Dedifferentiated amniotic fluid mesenchymal stem cell (primary cell): ENCODE results near the gene SNX20.

ENCODE experiments used
- DNase-seq: peaks from one replicate; pipeline ENCODE4 v3.0.0-alpha.2; 2016; ENCODE audit errors: extremely low spot score

The SNX20 gene

DNA sequence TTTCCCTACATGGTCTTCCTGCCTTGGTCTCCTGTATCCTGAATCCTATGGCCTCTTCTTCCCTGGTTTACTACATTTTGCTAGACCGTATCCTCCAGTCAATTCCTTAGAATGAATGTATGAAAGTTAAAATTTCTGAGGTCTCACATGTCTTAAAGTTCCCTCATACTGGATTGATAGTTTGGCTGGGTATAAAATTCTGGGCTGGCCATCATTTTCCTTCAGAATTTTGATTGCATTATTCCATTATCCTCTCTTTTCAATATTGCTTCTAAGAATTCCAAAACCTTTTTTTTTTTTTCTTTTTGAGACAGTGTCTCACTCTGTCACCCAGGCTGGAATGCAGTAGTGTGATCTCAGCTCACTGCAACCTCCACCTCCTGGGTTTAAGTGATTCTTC lies 23.1 kb upstream of the SNX20 start:
- no peak for DNase-seq

DNA sequence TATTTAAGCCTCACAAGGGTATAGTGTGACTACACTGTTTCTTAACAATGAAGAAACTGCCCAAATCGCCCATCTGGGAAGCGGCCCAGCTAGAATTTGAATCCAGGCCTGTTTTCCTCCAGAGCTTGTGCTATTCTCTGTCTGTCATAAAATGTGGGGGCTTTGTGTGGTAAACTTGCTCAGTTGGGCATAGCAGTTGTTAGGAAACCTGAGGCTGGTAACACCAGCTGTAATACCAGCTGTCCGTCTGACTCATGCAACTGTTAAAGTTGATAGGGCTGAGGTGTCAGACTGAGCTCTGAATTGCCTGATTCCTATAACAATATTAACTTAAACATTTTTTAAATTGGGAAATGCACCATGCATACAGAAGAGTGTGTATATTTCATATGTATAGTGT lies 21.6 kb upstream of the SNX20 start:
- DNase-seq, result no peak

DNA sequence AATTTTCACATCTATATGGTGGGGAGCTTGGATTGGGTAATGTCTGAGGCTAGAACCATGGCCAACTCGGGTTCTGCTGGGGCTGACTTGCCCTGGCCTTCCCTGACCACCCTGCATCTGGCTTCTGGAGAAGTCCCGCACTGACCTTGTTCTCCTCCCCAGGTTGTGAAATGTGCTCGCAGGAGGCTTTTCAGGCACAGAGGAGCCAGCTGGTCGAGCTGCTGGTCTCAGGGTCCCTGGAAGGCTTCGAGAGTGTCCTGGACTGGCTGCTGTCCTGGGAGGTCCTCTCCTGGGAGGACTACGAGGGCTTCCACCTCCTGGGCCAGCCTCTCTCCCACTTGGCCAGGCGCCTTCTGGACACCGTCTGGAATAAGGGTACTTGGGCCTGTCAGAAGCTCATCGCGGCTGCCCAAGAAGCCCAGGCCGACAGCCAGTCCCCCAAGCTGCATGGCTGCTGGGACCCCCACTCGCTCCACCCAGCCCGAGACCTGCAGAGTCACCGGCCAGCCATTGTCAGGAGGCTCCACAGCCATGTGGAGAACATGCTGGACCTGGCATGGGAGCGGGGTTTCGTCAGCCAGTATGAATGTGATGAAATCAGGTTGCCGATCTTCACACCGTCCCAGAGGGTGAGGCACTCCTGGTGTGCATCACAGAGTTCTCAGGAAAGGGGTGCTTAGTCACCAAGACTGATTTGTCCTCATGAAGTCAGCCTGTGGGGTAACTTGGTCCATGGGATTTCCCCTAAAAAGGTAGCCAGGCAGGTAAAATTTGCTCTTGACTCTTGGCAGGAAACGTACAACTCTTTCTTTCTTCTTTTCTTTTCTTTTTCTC lies 18.4 kb upstream of the SNX20 start:
- DNase-seq, result no peak

GRCh38 chr16:50697881-50698767 lies 17.0 kb upstream of the SNX20 start:
- DNase-seq, result no peak

GRCh38 chr16:50697421-50697715 lies 16.3 kb upstream of the SNX20 start:
- DNase-seq, result no peak

DNA sequence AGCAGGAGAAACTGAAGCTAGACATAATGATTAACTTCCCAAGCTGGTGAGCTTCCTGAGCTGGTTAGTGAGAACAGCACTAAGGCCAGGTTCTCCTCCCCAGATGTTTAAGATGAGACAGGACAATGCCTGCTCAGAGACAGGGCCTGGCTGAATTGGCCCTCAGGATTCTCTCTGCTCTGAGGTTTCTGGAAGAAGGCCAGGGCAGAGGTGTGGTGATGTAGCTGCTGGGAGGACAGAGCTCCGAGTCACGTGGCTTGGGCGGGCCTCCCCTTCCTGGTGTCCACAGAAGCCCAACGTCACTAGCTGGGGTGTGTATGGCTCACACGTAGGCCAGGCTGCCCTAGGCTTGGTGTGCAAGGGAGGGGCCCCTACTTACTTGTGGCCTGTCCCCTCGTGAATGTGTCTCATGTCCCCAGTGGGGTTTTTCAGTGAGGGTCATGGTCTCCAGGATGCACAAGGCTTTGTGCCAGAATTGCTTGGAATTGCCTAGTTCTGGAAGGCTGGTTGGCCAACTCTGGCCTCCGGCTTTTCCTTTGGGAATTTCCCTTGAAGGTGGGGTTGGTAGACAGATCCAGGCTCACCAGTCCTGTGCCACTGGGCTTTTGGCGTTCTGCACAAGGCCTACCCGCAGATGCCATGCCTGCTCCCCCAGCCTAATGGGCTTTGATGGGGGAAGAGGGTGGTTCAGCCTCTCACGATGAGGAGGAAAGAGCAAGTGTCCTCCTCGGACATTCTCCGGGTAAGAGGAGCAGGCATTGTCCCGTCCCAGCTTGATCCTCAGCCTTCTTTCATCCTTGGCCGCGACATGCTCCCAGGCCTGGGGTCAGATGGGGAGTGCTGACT lies 15.7 kb upstream of the SNX20 start:
- no peak for DNase-seq

DNA sequence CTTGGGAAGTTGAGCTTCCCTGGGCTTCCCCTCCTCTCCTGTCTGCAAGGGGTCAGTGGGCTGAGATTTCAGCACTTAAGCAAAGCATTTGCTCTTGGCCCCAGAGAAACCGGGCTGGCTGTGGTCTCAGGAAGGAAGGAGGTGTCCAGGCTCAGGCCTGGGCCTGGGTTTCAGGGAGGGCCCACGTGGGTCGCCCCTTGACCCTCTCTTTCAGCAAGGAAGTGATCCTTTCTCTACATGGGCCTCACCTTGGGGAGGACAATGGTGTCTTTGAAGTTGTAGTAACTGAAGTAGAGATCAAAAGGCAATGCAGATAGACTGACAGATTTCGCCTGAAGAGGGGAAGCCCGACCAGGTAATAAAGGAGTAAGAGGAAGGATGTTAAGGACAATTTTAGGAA lies 15.0 kb upstream of the SNX20 start:
- no peak for DNase-seq

- no peak for DNase-seq
Measured at GRCh38 chr16:50695017-50696000, 14.2 kb upstream of the SNX20 start.

GRCh38 chr16:50694206-50694605 lies 13.1 kb upstream of the SNX20 start:
- no peak for DNase-seq

DNA sequence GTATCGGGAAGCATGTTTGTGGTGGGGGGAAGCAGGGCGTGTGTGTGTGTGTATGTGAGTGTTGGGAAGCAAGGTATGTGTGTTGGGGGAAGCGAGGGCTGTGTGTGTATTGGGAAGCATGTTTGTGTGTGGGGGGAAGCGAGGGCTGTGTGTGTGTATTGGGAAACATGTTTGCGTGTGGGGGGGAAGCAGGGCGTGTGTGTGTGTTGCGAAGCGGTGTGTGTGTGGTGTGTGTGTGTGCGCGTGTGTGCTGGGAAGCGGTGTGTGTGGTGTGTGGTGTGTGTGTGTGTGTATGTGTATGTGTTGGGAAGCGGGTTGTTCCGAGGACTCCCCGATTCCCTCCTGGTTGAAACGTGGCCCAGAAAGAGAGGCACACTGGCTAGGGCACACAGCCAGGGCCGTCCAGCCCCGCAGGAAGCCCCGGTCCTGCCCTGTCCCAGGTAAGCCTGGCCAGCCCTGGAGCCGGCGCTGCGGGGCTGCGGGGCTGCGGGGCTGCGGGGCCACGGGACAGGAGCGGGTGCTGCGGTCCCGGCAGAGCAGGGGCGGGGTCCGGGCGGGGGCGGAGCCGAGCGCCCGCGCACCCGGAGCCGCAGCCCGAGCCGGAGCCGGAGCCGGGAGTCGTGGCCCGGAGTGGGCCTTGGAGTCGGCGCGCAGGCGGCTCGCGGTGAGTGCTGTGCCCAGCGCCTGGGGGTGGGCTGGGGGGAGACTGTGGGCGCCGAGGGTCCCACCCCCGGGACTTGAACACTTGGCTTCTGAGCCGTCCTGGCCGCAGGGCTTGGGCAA lies 12.1 kb upstream of the SNX20 start, which contains the start of gene NOD2:
Gene NOD2 (plus strand): TSS at position 608 of the 783 bp plus-strand sequence. CDS start 5,890 bp downstream, outside the sequence.
- no peak for DNase-seq

DNA sequence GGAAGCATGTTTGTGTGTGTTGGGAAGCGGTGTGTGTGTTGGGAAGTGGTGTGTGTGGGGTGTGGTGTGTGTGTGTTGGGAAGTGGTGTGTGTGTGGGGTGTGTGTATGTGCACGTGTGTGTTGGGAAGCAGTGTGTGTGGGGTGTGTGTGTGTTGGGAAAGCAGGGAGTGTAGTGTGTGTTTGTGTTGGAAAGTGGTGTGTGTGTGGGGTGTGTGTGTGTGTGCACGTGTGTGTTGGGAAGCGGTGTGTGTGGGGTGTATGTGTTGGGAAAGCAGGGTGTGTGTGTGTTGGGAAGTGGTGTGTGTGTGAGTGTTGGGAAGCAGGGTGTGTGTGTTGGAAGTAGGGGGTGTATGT lies 11.5 kb upstream of the SNX20 start:
- no peak for DNase-seq

GRCh38 chr16:50690177-50690576 lies 9.1 kb upstream of the SNX20 start:
- no peak for DNase-seq

GRCh38 chr16:50688867-50689266 lies 7.8 kb upstream of the SNX20 start:
- DNase-seq, result no peak

GRCh38 chr16:50688083-50688482 lies 7.0 kb upstream of the SNX20 start:
- no peak for DNase-seq

DNA sequence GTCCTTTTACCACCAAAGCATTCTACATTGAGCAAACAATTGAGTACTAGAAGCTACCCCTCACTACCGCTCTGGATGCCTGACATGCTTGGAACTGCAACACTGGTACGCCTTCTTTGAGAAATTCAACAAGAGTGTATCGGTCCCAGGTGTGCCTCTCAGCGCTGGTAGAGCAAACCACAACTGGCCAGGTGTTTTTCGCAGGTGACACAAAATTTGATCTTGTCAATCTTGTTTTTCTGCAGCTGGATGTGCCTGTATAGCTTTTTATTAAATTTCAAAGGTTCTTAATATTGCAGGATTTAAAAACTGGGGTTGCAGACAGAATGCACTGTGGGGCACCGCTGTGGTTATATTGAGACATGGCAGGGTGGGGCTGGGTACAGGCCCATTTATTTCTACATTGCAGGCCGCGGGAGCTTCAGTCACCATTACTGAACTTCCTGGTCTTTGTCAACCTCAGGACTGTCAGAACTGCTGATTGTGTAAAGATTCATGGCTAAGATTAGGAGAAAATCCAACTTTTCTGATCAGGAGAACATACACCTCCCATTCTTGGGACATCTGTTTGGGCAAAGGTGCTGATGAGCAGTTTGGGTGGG lies 4.5 kb upstream of the SNX20 start:
- DNase-seq, result no peak

DNA sequence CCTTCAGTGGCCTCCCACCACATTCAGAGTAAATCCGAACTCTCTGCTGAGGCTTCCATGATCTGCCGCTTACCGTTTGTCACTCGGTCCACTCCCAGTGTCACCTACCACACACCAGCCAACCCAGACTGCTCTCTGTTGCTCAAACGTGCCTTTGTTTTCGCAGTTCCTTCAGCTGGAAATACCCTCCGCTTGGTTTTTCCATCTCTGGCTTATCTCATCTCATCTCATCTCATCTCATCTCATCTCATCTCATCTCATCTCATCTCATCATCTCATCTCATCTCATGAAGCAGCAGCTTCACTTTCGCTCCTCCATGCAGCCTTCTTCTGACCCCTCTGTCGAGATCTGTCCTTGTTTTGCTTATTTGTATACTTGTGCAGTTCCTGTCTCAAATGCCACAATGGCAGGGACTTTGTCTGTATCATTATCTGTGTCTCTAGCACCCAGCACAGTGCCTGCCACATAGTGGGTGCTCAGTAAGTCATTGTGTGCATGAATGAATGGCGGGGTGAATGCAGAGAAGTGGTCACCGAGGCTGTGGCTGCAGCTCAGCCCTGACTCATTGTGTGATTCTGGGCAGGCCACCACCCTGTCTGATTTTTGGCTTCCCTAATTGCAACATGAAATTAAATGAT lies 3.8 kb upstream of the SNX20 start:
- no peak for DNase-seq

- DNase-seq, result no peak
Measured at GRCh38 chr16:50683689-50684374, 2.7 kb upstream of the SNX20 start.

- no peak for DNase-seq
Measured at GRCh38 chr16:50680556-50680893, 587 bp downstream of the SNX20 start.
